SK-N-SH (cell line): ENCODE results near the gene SMC1B. TPM values are rescaled to one million over a fixed set of nuclear protein-coding genes. Genes with fewer than 3 reads are reported as not detected.

Source experiments
- CTCF ChIA-PET: fragments of 300-600, 350-600 bp; formaldehyde crosslinking; extraction: SDS; loops from one replicate; lab custom pipeline; 2021; lab: Yijun Ruan, JAX
- POLR2A ChIA-PET: fragments of 350-600 bp; sonication (Branson Sonifier 250); formaldehyde crosslinking; extraction: SDS; loops from one replicate; lab custom pipeline; 2020; ENCODE audit warnings: antibody characterized with exemption, inconsistent platforms; lab: Yijun Ruan, JAX
- DNase-seq: peaks from one replicate; pipeline ENCODE4 v3.0.0; 2012
- H2AFZ ChIP-seq: fragments of 200-600 bp; sonication (generic); 2 replicates; pipeline ENCODE4 v1.8.1; 2016; ENCODE audit warnings: antibody characterized with exemption, mild to moderate bottlenecking, low read depth
- H3F3A ChIP-seq: fragments of 200-600 bp; sonication (generic); replicated peaks from 2 replicates; pipeline ENCODE3; 2016; ENCODE audit warnings: antibody characterized with exemption, mild to moderate bottlenecking; ENCODE audit not compliant: insufficient read depth
- H3K27ac ChIP-seq, 2 experiments: fragments of 200-500 bp in 1 of 2; fragments of 200-600 bp in 1 of 2; sonication (Bioruptor generic) in 1 of 2; sonication (generic), shearing (Covaris generic) in 1 of 2; 2 replicates each; pipeline versions ENCODE4 v1.5.1 to v1.6.1; 2014 to 2016; ENCODE audit warnings: low read depth in 2 of 2, inconsistent platforms in 1 of 2, low read length in 1 of 2, mild to moderate bottlenecking in 1 of 2, mixed read lengths in 1 of 2
- H3K27me3 ChIP-seq: fragments of 200-600 bp; sonication (generic), shearing (Covaris generic); 2 replicates; pipeline ENCODE4 v1.6.1; 2016; ENCODE audit warnings: mixed run types; ENCODE audit not compliant: insufficient read depth
- H3K36me3 ChIP-seq, 2 experiments: fragments of 200-500 bp in 1 of 2; fragments of 200-600 bp in 1 of 2; sonication (Bioruptor generic) in 1 of 2; sonication (generic) in 1 of 2; replicated peaks in 1 of 2; 2 replicates each; pipeline versions ENCODE3 to v1.5.1; 2014 to 2016; ENCODE audit warnings: low read length in 1 of 2, mild to moderate bottlenecking in 1 of 2; ENCODE audit not compliant: insufficient read depth in 2 of 2, control insufficient read depth in 1 of 2
- H3K4me1 ChIP-seq, 2 experiments: fragments of 200-500 bp in 1 of 2; fragments of 200-600 bp in 1 of 2; sonication (Bioruptor generic) in 1 of 2; sonication (generic), shearing (Covaris generic) in 1 of 2; 2 replicates each; pipeline versions ENCODE4 v1.5.1 to v1.6.1; 2014 to 2016; ENCODE audit warnings: low read depth in 1 of 2, low read length in 1 of 2, mixed run types in 1 of 2; ENCODE audit not compliant: insufficient read depth in 2 of 2, control insufficient read depth in 1 of 2
- H3K4me2 ChIP-seq: fragments of 200-600 bp; sonication (generic), shearing (Covaris generic); 2 replicates; pipeline ENCODE4 v1.6.1; 2017; ENCODE audit warnings: mixed run types
- H3K4me3 ChIP-seq, 2 experiments: fragments of 200-500 bp in 1 of 2; fragments of 200-600 bp in 1 of 2; sonication (Bioruptor generic) in 1 of 2; sonication (generic), shearing (Covaris generic) in 1 of 2; 2 replicates each; pipeline versions ENCODE4 v1.5.1 to v1.8.1; 2014 to 2016; ENCODE audit warnings: low read depth in 2 of 2, inconsistent platforms in 1 of 2, low read length in 1 of 2, mild to moderate bottlenecking in 1 of 2, mixed read lengths in 1 of 2, moderate library complexity in 1 of 2
- H3K79me2 ChIP-seq: fragments of 200-600 bp; sonication (generic); 2 replicates; pipeline ENCODE4 v1.8.1; 2017; ENCODE audit warnings: mild to moderate bottlenecking; ENCODE audit not compliant: insufficient read depth
- H3K9ac ChIP-seq: fragments of 200-600 bp; sonication (generic); 2 replicates; pipeline ENCODE4 v1.6.1; 2017; ENCODE audit warnings: mixed run types
- H3K9me2 ChIP-seq: fragments of 200-600 bp; sonication (generic); 2 replicates; pipeline ENCODE4 v1.6.1; 2017; ENCODE audit warnings: mixed run types
- H3K9me3 ChIP-seq: fragments of 200-600 bp; sonication (generic); 2 replicates; pipeline ENCODE4 v1.6.1; 2017; ENCODE audit warnings: mixed run types, mild to moderate bottlenecking, moderate library complexity
- H4K20me1 ChIP-seq: fragments of 200-600 bp; sonication (generic); 2 replicates; pipeline ENCODE4 v1.6.1; 2017; ENCODE audit warnings: mild to moderate bottlenecking, mixed run types; ENCODE audit not compliant: insufficient read depth
- CTCF ChIP-seq: fragments of 200-600 bp; sonication (generic); IDR thresholded peaks from 2 replicates; pipeline ENCODE4 v1.6.1; 2017; ENCODE audit warnings: antibody characterized with exemption, mild to moderate bottlenecking, moderate library complexity
- ELF1 ChIP-seq: IDR thresholded peaks from 2 replicates; pipeline ENCODE4 v1.4.0; 2012
- EP300 ChIP-seq, 2 experiments: IDR thresholded peaks; 2 replicates each; pipeline versions ENCODE4 v1.4.0 to v1.6.1; 2012; ENCODE audit warnings: borderline replicate concordance in 1 of 2, low read depth in 1 of 2, low read length in 1 of 2
- FOXJ3 ChIP-seq: sonication (generic); formaldehyde crosslinking; IDR thresholded peaks from 2 replicates; pipeline ENCODE4 v1.5.1; 2020; ENCODE audit warnings: mild to moderate bottlenecking, missing genetic modification reagents
- FOXM1 ChIP-seq: IDR thresholded peaks from 2 replicates; pipeline ENCODE4 v1.4.0; 2012; ENCODE audit warnings: low read depth, mild to moderate bottlenecking
- GABPA ChIP-seq: IDR thresholded peaks from 2 replicates; pipeline ENCODE4 v1.4.0; 2012; ENCODE audit warnings: low read depth, mild to moderate bottlenecking
- JUND ChIP-seq: IDR thresholded peaks from 2 replicates; pipeline ENCODE4 v1.4.0; 2012
- NFIC ChIP-seq: IDR thresholded peaks from 2 replicates; pipeline ENCODE4 v1.4.0; 2012; ENCODE audit warnings: borderline replicate concordance
- POLR2AphosphoS5 ChIP-seq: IDR thresholded peaks from 2 replicates; pipeline ENCODE4 v1.6.1; 2012; ENCODE audit warnings: low read depth, low read length
- RAD21 ChIP-seq: IDR thresholded peaks from 2 replicates; pipeline ENCODE4 v1.6.1; 2012; ENCODE audit warnings: mild to moderate bottlenecking, low read length
- TAF1 ChIP-seq: IDR thresholded peaks from 2 replicates; pipeline ENCODE4 v1.6.1; 2012; ENCODE audit warnings: low read depth, mild to moderate bottlenecking, low read length, moderate library complexity, borderline replicate concordance
- TCF12 ChIP-seq: IDR thresholded peaks from 2 replicates; pipeline ENCODE4 v1.4.0; 2012
- TEAD4 ChIP-seq: IDR thresholded peaks from 2 replicates; pipeline ENCODE4 v1.4.0; 2012; ENCODE audit warnings: mild to moderate bottlenecking, borderline replicate concordance; ENCODE audit not compliant: insufficient read depth
- YY1 ChIP-seq: IDR thresholded peaks from 2 replicates; pipeline ENCODE4 v1.4.0; 2012; ENCODE audit warnings: low read depth, mild to moderate bottlenecking
- WGBS: methylation state at CpG from one replicate; pipeline ENCODE4 v1.1.6; 2017; ENCODE audit warnings: low lambda C conversion rate; 5-methylcytosine and 5-hydroxymethylcytosine counted together
- polyA plus RNA-seq, 3 experiments: library from polyadenylated mRNA; depleted of rRNA; stranded (reverse); fragments of >200 nt; gene quantifications; 2 replicates each; pipeline ENCODE4 v1.2.3, GENCODE V29; 2012
- TF ChIP-seq, protein P1 (sequence below): fragments of 150-350 bp; IDR thresholded peaks from 2 replicates; pipeline ENCODE4 v1.6.1; 2016; ENCODE audit warnings: mild to moderate bottlenecking, low read depth, low read length
- TF ChIP-seq, protein P2 (sequence below): fragments of 150-350 bp; IDR thresholded peaks from 2 replicates; pipeline ENCODE4 v1.6.1; 2017; ENCODE audit warnings: antibody characterized with exemption, low read length, low read depth, borderline replicate concordance
- TF ChIP-seq, protein P3 (sequence below): IDR thresholded peaks from 2 replicates; pipeline ENCODE4 v1.6.1; 2012; ENCODE audit warnings: mild to moderate bottlenecking, low read depth, low read length, moderate library complexity

SMC1B gene
- polyA plus RNA-seq, 1 of the 3 experiments (the other 2 are of a cell fraction): not detected

- Histone ChIP-seq H3K27me3 (no peaks in the 10 kb centered on the region), H3K4me3 (no peak overlapping the region), H2AFZ (no peak overlapping the region), H3K4me1 (peaks cover 0 to 6% of the 10 kb centered on the region in 2 experiments; a peak in 1 of 4 replicates), H3K4me2 (no peak overlapping the region), H3K79me2 (no peaks in the 10 kb centered on the region), H3K9me3 (no peaks in the 10 kb centered on the region), H3K27ac (no peak overlapping the region), H3K9ac (no peak overlapping the region), H3K9me2 (no peaks in the 10 kb centered on the region), H3K36me3 (peaks cover 15 to 49% of the 10 kb centered on the region in 2 experiments), H3F3A (no peaks in the 10 kb centered on the region), H4K20me1 (no peaks in the 10 kb centered on the region)
- CTCF ChIA-PET: no interaction called here
- DNase-seq: no peak
- POLR2A ChIA-PET: no interaction called here
- WGBS: 94% methylated on average over 8 of the region's 8 CpGs
- TF ChIP-seq RAD21: no peak
- TF ChIP-seq YY1: no peak
Measured at GRCh38 chr22:45340323-45340722, 73.1 kb downstream of the SMC1B start.

GRCh38 chr22:45338795-45339194 is 74.6 kb downstream of the SMC1B start:
- TF ChIP-seq NFIC (no peak), FOXM1 (no peak), GABPA (no peak), POLR2AphosphoS5 (no peak), EP300 (IDR thresholded peaks at IDR 0.05; ENCODE audit: borderline replicate concordance in 1 of 2, low read depth in 1 of 2, low read length in 1 of 2) (no peak), TCF12 (no peak), CTCF (no peak), TAF1 (no peak), ELF1 (no peak), TEAD4 (no peak)
- POLR2A ChIA-PET: no interaction called here
- Histone ChIP-seq H3K27ac (no peak overlapping the region), H3K4me2 (no peak overlapping the region), H3K4me1 (peaks cover 0 to 6% of the 10 kb centered on the region in 2 experiments; a peak in 1 of 4 replicates), H3K27me3 (no peaks in the 10 kb centered on the region), H4K20me1 (no peaks in the 10 kb centered on the region), H3K9ac (no peak overlapping the region), H3F3A (no peaks in the 10 kb centered on the region), H3K36me3 (peaks cover 12 to 64% of the 10 kb centered on the region in 2 experiments), H3K79me2 (no peaks in the 10 kb centered on the region), H3K9me2 (no peaks in the 10 kb centered on the region), H3K4me3 (no peak overlapping the region), H2AFZ (no peak overlapping the region), H3K9me3 (no peaks in the 10 kb centered on the region)
- no peak for DNase-seq
- CTCF ChIA-PET: no interaction called here
- WGBS: 94% methylated on average over 7 of the region's 7 CpGs

GRCh38 chr22:45337536-45337935 is 75.9 kb downstream of the SMC1B start:
- Histone ChIP-seq H2AFZ (no peak overlapping the region), H3K4me3 (no peak overlapping the region), H3K4me1 (peaks cover 0 to 6% of the 10 kb centered on the region in 2 experiments; a peak in 1 of 4 replicates), H3K9me2 (no peaks in the 10 kb centered on the region), H3K79me2 (no peaks in the 10 kb centered on the region), H3K27ac (no peak overlapping the region), H4K20me1 (no peaks in the 10 kb centered on the region), H3K4me2 (no peak overlapping the region), H3K9me3 (no peaks in the 10 kb centered on the region), H3K27me3 (no peaks in the 10 kb centered on the region), H3F3A (no peaks in the 10 kb centered on the region), H3K36me3 (peaks cover 11 to 65% of the 10 kb centered on the region in 2 experiments), H3K9ac (no peak overlapping the region)
- DNase-seq: no peak
- ChIA-PET CTCF (no interaction called here), POLR2A (no interaction called here)
- WGBS: 95% methylated on average over 9 of the region's 9 CpGs
- no peak for TF ChIP-seq ELF1
- TF ChIP-seq JUND: no peak
- TF ChIP-seq, protein P1, sequence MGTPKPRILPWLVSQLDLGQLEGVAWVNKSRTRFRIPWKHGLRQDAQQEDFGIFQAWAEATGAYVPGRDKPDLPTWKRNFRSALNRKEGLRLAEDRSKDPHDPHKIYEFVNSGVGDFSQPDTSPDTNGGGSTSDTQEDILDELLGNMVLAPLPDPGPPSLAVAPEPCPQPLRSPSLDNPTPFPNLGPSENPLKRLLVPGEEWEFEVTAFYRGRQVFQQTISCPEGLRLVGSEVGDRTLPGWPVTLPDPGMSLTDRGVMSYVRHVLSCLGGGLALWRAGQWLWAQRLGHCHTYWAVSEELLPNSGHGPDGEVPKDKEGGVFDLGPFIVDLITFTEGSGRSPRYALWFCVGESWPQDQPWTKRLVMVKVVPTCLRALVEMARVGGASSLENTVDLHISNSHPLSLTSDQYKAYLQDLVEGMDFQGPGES: no peak
- TF ChIP-seq POLR2AphosphoS5: no peak
- TF ChIP-seq FOXJ3 (CRISPR knock-in tag): no peak
- TF ChIP-seq, protein P2, sequence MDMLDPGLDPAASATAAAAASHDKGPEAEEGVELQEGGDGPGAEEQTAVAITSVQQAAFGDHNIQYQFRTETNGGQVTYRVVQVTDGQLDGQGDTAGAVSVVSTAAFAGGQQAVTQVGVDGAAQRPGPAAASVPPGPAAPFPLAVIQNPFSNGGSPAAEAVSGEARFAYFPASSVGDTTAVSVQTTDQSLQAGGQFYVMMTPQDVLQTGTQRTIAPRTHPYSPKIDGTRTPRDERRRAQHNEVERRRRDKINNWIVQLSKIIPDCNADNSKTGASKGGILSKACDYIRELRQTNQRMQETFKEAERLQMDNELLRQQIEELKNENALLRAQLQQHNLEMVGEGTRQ: no peak
- no peak for TF ChIP-seq YY1
- TF ChIP-seq, protein P3, sequence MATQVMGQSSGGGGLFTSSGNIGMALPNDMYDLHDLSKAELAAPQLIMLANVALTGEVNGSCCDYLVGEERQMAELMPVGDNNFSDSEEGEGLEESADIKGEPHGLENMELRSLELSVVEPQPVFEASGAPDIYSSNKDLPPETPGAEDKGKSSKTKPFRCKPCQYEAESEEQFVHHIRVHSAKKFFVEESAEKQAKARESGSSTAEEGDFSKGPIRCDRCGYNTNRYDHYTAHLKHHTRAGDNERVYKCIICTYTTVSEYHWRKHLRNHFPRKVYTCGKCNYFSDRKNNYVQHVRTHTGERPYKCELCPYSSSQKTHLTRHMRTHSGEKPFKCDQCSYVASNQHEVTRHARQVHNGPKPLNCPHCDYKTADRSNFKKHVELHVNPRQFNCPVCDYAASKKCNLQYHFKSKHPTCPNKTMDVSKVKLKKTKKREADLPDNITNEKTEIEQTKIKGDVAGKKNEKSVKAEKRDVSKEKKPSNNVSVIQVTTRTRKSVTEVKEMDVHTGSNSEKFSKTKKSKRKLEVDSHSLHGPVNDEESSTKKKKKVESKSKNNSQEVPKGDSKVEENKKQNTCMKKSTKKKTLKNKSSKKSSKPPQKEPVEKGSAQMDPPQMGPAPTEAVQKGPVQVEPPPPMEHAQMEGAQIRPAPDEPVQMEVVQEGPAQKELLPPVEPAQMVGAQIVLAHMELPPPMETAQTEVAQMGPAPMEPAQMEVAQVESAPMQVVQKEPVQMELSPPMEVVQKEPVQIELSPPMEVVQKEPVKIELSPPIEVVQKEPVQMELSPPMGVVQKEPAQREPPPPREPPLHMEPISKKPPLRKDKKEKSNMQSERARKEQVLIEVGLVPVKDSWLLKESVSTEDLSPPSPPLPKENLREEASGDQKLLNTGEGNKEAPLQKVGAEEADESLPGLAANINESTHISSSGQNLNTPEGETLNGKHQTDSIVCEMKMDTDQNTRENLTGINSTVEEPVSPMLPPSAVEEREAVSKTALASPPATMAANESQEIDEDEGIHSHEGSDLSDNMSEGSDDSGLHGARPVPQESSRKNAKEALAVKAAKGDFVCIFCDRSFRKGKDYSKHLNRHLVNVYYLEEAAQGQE: no peak
